Raji (cell line): ENCODE data around the gene ZDHHC22.

ENCODE experiments used
- POLR2A ChIP-seq: IDR thresholded peaks from 2 replicates; pipeline ENCODE4 v1.6.1; 2011; ENCODE audit warnings: low read depth, low read length, control low read depth; ENCODE audit not compliant: insufficient read depth

ZDHHC22 gene

GRCh38 chr14:77103475-77103874 is 38.1 kb downstream of the ZDHHC22 start:
- no peak for TF ChIP-seq POLR2A

- TF ChIP-seq POLR2A: no peak
Observed at GRCh38 chr14:77102154-77102553, 39.4 kb downstream of the ZDHHC22 start.

- peak; percentile 79 for TF ChIP-seq POLR2A
Observed at GRCh38 chr14:77100961-77101360, 40.6 kb downstream of the ZDHHC22 start.

GRCh38 chr14:77099425-77100167 is 42.0 kb downstream of the ZDHHC22 start:
- TF ChIP-seq POLR2A: no peak

GRCh38 chr14:77098529-77099353 is 42.9 kb downstream of the ZDHHC22 start:
- TF ChIP-seq POLR2A: no peak

- peak; percentile 59 for TF ChIP-seq POLR2A
Observed at GRCh38 chr14:77097700-77098528, 43.7 kb downstream of the ZDHHC22 start, which contains the start of gene CIPC. Gene CIPC, plus strand, starts transcription at chr14:77098258. Its CDS starts 7,451 bp downstream, at chr14:77105709.

GRCh38 chr14:77097006-77097699 is 44.4 kb downstream of the ZDHHC22 start:
- no peak for TF ChIP-seq POLR2A

- 0 out of 2 replicates have a peak, but pooled peaks have one; percentile 7 for TF ChIP-seq POLR2A
Observed at GRCh38 chr14:77094672-77095284, 46.8 kb downstream of the ZDHHC22 start.

GRCh38 chr14:77092676-77093075 is 48.9 kb downstream of the ZDHHC22 start:
- TF ChIP-seq POLR2A: no peak

GRCh38 chr14:77091518-77091917 is 50.1 kb downstream of the ZDHHC22 start:
- no peak for TF ChIP-seq POLR2A

- no peak for TF ChIP-seq POLR2A
Observed at GRCh38 chr14:77088645-77089044, 52.9 kb downstream of the ZDHHC22 start.

GRCh38 chr14:77088219-77088618 is 53.4 kb downstream of the ZDHHC22 start:
- no peak for TF ChIP-seq POLR2A

- no peak for TF ChIP-seq POLR2A
Observed at GRCh38 chr14:77087631-77088030, 54.0 kb downstream of the ZDHHC22 start.

GRCh38 chr14:77086951-77087350 is 54.6 kb downstream of the ZDHHC22 start:
- no peak for TF ChIP-seq POLR2A
